Measurements from ENCODE around the gene COL6A2. TPM values are rescaled to one million over a fixed set of nuclear protein-coding genes. Genes with fewer than 3 reads are reported as not detected.
"Not testable (repeated sequence)": the region's sequence is repeated elsewhere in the genome, so short reads cannot be mapped to it uniquely, and the experiment has no call there.

Gene COL6A2
- total RNA-seq, 1 donor from 2014 or later, result 2.0 TPM

DNA sequence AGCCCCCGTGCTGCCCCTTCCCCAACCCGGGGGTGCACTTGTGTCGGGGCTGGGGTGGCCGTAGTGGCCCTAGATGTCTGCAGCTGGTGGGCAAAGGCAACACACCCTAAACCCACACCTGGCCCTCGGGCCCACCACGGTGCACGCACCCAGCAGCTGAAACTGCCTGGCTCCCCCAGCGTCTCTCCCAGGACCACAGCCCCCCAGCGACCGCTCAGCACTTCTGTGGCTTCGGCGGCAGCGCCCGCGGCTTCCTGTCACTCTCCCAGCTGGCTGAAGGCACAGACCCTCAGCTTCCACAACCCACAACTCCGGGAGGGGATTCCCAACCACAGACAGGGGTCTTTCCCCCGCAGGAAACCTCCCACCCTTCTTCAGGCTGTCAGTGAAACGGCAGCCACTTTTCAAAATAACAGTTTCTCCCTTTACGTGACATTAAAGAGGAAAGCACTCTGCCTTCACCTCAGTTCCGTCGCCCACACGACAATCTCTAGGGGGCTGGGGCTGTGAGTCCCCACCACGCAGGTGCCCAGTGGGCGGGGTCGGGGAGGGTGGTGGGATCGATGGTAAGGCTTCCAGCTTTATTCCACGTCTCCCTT lies 40.7 kb upstream of the COL6A2 start:
- Mint-ChIP-seq H3K4me1 (peaks cover 13% of the 10 kb centered on the region), H3K27ac (peak overlapping the region; percentile 51), H3K9me3 (peaks cover 26% of the 10 kb centered on the region), H3K27me3 (peaks cover 4% of the 10 kb centered on the region), H3K4me3 (peak overlapping the region; percentile 55), H3K36me3 (ENCODE audit: low read depth) (no peaks in the 10 kb centered on the region)
- intact Hi-C loops (cut with micrococcal nuclease), result no loop called here
- no peak for DNase-seq

DNA sequence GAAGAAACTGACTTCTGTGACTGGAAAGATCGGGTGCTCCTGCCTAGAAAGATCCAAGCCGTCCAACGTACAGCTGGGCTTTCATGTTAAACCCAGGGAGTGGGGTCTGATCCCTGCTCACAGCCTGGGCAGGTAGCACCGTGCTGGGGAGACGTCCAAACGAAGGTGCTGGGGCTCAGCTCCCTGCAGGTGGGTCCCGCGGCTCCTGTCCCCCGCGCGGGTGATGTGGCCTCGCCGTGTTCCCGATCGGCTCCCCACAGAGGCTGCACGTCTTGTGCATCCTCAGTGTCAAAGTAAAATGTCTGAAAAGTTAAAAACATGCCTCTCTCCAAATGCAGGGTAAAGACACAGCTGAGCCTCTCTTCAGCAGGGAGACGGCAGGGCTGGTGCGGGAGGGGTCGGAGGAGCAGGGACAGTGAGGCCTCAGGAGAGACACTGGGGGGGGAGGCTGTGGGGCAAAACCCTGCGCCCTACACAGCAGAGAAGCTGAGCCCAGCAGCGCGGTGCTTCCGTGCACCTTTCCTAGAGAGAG lies 40.1 kb upstream of the COL6A2 start:
- Mint-ChIP-seq H3K36me3 (ENCODE audit: low read depth) (no peaks in the 10 kb centered on the region), H3K27ac (no peak overlapping the region), H3K4me3 (no peak overlapping the region), H3K27me3 (peaks cover 4% of the 10 kb centered on the region), H3K4me1 (peaks cover 13% of the 10 kb centered on the region), H3K9me3 (peaks cover 30% of the 10 kb centered on the region)
- intact Hi-C loops (cut with micrococcal nuclease), result no loop called here
- no peak for DNase-seq

DNA sequence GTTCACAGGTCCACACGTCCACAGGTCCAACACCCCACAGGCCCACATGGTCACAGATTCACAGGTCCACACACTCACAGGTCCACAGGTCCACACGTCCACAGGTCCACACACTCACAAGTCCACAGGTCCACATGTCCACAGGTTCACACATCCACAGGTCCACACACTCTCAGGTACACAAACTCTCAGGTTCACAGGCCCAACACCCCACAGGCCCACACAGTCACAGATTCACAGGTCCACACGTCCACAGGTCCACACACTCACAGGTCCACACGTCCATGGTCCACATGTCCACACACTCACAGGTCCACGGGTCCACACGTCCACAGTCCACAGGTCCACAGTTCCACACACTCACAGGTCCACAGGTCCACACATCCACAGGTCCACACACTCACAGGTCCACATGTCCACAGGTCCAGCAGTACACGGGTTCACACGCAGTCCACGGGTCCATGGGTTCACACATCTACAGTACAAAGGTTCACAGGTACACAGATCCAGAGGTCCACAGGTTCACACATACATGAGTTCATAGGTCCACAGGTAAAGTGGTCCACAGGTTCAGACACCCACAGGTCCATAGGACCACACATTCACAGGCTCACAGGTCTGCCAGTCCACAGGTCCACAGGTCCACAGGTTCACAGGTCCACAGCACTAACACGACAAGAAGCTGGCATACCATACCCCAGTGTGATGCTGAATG lies 39.3 kb upstream of the COL6A2 start:
- Mint-ChIP-seq H3K9me3 (peaks cover 30% of the 10 kb centered on the region), H3K36me3 (ENCODE audit: low read depth) (no peaks in the 10 kb centered on the region), H3K27me3 (peaks cover 4% of the 10 kb centered on the region), H3K4me1 (peaks cover 13% of the 10 kb centered on the region), H3K4me3 (no peak overlapping the region), H3K27ac (peak overlapping the region; percentile 39)
- intact Hi-C loops (cut with micrococcal nuclease), result no loop called here
- DNase-seq, result no peak

DNA sequence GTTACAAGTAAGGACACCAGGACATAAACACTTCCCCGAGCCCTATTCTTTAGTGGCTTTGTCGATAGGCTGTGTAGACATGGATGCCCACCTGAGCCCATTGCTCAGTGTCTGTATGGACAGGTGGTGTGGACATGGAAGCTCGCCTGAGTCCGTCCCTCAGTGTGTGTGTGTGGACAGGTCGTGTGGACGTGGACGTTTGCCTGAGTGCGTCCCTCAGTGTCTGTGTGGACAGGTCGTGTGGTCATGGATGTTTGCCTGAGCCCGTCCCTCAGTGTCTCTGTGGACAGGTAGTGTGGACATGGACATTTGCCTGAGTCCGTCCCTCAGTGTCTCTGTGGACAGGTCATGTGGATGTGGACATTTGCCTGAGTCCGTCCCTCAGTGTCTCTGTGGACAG lies 38.7 kb upstream of the COL6A2 start:
- H3K4me3 Mint-ChIP-seq, result no peak overlapping the region
- DNase-seq, result no peak
- peaks cover 4% of the 10 kb centered on the region for H3K27me3 Mint-ChIP-seq
- peaks cover 13% of the 10 kb centered on the region for H3K4me1 Mint-ChIP-seq
- H3K9me3 Mint-ChIP-seq, result peaks cover 30% of the 10 kb centered on the region
- H3K36me3 Mint-ChIP-seq (ENCODE audit: low read depth), result no peaks in the 10 kb centered on the region
- peak overlapping the region; percentile 5 for H3K27ac Mint-ChIP-seq
- intact Hi-C loops (cut with micrococcal nuclease), result no loop called here

DNA sequence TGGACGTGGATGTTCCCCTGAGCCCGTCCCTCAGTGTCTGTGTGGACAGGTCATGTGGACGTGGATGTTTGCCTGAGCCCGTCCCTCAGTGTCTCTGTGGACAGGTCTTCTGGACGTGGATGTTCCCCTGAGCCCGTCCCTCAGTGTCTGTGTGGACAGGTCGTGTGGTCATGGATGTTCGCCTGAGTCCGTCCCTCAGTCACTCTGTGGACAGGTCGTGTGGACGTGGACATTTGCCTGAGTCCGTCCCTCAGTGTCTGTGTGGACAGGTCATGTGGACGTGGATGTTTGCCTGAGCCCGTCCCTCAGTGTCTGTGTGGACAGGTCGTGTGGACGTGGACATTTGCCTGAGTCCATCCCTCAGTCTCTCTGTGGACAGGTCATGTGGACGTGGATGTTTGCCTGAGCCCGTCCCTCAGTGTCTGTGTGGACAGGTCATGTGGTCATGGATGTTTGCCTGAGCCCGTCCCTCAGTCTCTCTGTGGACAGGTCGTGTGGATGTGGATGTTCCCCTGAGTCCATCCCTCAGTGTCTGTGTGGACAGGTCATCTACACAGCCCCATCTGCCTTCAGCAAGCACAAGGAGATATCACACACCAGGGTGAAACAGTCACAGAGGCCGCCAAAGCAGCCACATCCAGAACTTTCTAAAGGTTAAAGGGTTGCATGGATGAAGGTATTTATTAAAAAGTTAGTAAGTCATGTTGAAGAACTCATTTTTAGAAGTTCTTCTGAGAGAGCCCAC lies 38.0 kb upstream of the COL6A2 start:
- peaks cover 30% of the 10 kb centered on the region for H3K9me3 Mint-ChIP-seq
- H3K27ac Mint-ChIP-seq; H3K4me3 Mint-ChIP-seq; H3K27me3 Mint-ChIP-seq; H3K36me3 Mint-ChIP-seq (ENCODE audit: low read depth); DNase-seq; intact Hi-C loops (cut with micrococcal nuclease): not testable (repeated sequence)
- peaks cover 13% of the 10 kb centered on the region for H3K4me1 Mint-ChIP-seq

DNA sequence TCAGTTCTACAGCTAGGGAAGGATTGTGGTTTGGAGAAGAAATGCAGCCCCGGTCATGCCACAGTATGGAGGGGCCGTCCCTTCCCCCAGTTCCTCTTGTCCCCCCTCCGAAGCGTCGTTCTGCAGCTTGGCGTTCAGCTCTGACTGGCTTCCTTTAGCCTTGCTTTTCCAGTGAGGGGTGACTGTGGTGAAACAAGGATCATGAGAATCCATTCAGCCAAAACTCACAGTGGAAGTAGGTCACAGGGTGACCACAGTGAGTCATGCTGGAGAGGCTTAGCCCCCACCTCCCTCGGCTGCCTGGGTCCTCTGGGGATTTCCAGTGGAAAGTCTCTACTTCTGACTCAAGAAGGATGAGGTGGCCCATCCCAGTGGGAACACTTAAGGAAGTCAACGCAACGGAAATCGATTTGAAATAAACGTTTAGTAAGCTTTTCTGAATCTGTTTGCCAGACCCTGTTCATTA lies 37.3 kb upstream of the COL6A2 start:
- Mint-ChIP-seq H3K27me3 (peaks cover 7% of the 10 kb centered on the region), H3K36me3 (ENCODE audit: low read depth) (no peaks in the 10 kb centered on the region), H3K4me1 (peaks cover 16% of the 10 kb centered on the region), H3K9me3 (peaks cover 30% of the 10 kb centered on the region), H3K27ac (no peak overlapping the region), H3K4me3 (no peak overlapping the region)
- no peak for DNase-seq
- intact Hi-C loops (cut with micrococcal nuclease), result no loop called here

DNA sequence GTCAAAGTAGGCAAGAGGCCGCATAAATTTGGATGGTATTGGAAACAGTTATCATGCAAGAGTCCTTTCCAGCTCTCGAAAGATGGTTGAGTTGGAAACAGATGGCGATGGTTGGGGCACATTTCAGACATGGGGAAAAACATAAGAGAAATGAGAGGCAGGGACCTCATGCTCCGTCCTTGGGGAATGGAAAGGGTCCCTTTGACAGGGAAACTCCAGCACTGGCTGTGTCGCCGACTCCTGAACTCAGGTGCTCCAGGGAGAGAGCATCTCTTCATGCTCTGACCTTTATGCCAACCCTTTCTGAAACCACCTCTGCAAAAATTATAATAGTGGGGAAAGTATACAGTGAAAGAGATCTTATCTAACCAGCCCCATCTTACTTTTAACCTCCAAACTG lies 36.8 kb upstream of the COL6A2 start:
- peaks cover 30% of the 10 kb centered on the region for H3K9me3 Mint-ChIP-seq
- peaks cover 17% of the 10 kb centered on the region for H3K4me1 Mint-ChIP-seq
- no peak for DNase-seq
- no peaks in the 10 kb centered on the region for H3K36me3 Mint-ChIP-seq (ENCODE audit: low read depth)
- H3K27me3 Mint-ChIP-seq, result peaks cover 9% of the 10 kb centered on the region
- peak overlapping the region; percentile 11 for H3K27ac Mint-ChIP-seq
- H3K4me3 Mint-ChIP-seq, result no peak overlapping the region
- intact Hi-C loops (cut with micrococcal nuclease), result no loop called here

DNA sequence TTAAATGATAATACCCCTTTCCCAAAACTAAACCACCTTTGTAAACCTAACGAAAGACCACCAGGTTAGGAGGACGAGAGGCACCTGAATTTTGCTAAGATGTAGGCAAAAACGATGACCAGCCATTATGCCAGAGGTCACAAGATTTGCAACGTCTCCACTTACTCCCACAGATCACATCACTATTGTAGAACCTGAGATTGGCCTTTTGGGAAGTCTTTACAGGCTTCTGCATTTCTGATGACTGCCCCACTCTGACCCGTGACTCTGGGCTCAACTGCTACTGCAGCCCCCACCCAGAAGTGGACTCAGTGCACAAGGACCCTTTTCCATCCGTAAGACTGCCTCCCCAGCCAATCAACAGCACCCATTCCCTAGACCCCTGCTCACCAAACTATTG lies 36.4 kb upstream of the COL6A2 start:
- Mint-ChIP-seq H3K9me3 (peaks cover 30% of the 10 kb centered on the region), H3K27me3 (peaks cover 11% of the 10 kb centered on the region), H3K4me3 (no peak overlapping the region), H3K27ac (peak overlapping the region; percentile 39), H3K4me1 (peaks cover 17% of the 10 kb centered on the region), H3K36me3 (ENCODE audit: low read depth) (no peaks in the 10 kb centered on the region)
- intact Hi-C loops (cut with micrococcal nuclease), result no loop called here
- DNase-seq, result no peak

DNA sequence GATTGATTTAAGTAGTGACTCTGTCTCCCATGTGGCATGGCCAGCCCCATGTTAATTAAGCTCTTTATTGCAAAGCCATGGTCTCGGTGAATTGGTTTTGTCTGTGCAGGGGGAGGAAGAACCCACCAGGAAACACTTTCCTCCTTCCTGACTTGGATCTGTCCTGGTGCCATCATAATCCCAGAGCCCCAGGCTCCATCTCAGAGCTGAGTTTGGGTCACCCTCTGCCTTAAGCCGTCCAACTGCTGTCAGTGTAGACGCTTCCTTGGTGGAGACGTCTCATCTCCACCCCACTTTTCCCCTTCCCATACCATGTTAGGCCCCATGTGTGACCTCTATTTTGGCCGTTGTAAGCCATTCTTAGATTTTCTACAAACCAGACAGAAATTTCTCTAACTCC lies 36.0 kb upstream of the COL6A2 start:
- no peak for DNase-seq
- Mint-ChIP-seq H3K27me3 (peaks cover 11% of the 10 kb centered on the region), H3K36me3 (ENCODE audit: low read depth) (no peaks in the 10 kb centered on the region), H3K4me3 (no peak overlapping the region), H3K27ac (peak overlapping the region; percentile 39), H3K4me1 (peaks cover 17% of the 10 kb centered on the region), H3K9me3 (peaks cover 30% of the 10 kb centered on the region)
- intact Hi-C loops (cut with micrococcal nuclease), result no loop called here

DNA sequence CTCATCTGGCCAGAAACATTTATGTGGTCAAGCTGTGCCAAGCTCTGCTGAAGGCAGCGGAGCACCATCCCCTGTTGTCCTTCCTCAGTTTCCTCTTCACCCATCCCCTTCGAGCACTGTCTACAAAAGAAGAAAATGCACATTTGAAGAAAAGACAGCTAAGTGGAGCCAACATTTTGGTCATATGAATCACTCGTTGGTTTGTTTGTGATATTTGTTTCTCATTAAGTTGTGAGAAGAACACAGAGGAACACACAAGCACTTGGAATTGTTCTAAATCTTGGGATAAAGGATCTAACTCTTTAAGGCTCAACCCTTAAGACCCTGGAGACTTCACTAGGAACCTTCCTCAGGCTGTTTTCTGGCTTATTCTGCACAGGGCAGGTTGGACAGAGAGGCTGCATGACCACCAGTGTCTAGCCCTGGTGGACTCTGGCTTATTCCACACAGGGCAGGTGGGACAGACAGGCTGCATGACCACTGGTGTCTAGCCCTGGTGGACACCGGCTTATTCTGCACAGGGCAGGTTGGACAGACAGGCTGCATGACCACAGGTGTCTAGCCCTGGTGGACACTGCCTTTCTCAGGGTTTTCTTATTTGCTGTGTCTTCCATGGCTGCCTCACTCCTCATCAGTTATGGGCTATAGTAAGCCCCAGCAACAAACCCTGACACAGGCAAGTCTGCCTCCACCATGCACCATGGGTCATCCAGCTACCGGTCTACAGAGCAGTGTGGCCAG lies 35.3 kb upstream of the COL6A2 start:
- H3K4me3 Mint-ChIP-seq, result no peak overlapping the region
- intact Hi-C loops (cut with micrococcal nuclease), result no loop called here
- H3K27me3 Mint-ChIP-seq, result peaks cover 9% of the 10 kb centered on the region
- H3K27ac Mint-ChIP-seq, result no peak overlapping the region
- H3K36me3 Mint-ChIP-seq (ENCODE audit: low read depth), result no peaks in the 10 kb centered on the region
- no peak for DNase-seq
- H3K9me3 Mint-ChIP-seq, result peaks cover 30% of the 10 kb centered on the region
- peaks cover 12% of the 10 kb centered on the region for H3K4me1 Mint-ChIP-seq

DNA sequence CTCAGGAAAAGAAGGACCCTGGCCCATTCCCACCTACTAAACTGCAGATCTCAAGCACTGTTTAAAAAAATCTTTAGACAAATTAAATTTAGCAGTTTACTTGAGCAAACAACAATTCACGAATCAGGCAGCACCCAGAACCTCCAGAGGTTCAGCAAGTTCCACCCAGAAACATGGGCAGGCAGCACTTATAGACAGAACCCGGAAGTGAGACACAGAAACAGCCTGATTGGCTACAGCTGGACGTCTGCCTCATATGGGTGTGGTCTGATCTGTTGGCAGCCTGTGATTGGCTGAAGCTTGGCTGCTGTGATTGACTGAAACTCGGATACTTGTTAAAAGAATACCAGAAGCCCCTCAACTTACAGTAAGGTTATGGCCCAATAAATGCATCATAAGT lies 34.7 kb upstream of the COL6A2 start:
- DNase-seq, result no peak
- intact Hi-C loops (cut with micrococcal nuclease), result no loop called here
- Mint-ChIP-seq H3K4me1 (peaks cover 12% of the 10 kb centered on the region), H3K4me3 (no peak overlapping the region), H3K27ac (no peak overlapping the region), H3K9me3 (peaks cover 28% of the 10 kb centered on the region), H3K27me3 (peaks cover 9% of the 10 kb centered on the region), H3K36me3 (ENCODE audit: low read depth) (no peaks in the 10 kb centered on the region)

DNA sequence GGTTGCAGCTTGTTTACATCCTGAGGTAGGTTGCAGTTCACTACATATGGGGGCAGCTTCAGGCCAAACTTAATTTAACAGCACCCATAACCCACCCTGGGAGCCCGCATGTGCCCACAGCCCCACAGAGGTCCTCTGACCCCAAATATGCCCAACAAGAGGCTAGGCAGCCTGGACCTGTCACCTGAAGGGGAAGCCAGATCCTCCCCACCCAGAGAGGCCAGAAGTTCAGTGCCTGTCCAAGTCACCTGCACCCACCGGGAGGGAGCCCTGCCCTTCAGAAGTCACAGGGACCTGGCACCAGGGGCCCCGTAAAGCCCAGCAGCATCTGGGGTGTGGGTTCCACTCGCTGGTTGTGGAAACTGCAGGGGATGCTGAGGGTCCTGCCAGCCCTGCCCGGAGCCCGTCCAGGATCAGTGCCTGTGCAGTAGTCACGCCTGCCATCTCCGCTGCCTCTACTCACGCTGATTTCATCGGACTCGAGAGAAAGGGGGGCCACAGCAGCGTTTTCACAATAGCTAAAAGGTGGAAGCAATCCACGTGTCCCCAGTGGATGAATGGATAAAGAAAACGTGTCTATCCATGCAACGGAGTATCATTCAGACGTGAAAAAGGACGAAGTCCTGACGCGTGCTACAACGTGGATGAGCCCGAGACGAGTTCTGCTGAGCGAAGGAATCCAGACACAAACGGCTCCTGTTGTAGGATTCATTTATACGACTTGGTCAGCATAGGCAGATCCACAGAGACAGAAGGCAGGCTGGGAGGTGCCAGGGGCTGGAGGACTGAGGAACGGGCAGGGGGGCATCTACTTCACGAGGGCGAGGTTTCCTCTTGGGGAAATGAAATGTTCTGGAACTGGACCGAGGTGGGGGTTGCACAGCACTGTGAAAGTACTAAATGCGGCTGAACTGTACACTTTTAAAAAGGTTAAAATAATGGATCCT lies 33.9 kb upstream of the COL6A2 start:
- no peak for DNase-seq
- H3K4me3 Mint-ChIP-seq, result no peak overlapping the region
- intact Hi-C loops (cut with micrococcal nuclease), result no loop called here
- H3K36me3 Mint-ChIP-seq (ENCODE audit: low read depth), result no peaks in the 10 kb centered on the region
- H3K27ac Mint-ChIP-seq, result no peak overlapping the region
- H3K4me1 Mint-ChIP-seq, result peaks cover 12% of the 10 kb centered on the region
- peaks cover 26% of the 10 kb centered on the region for H3K9me3 Mint-ChIP-seq
- peaks cover 9% of the 10 kb centered on the region for H3K27me3 Mint-ChIP-seq

DNA sequence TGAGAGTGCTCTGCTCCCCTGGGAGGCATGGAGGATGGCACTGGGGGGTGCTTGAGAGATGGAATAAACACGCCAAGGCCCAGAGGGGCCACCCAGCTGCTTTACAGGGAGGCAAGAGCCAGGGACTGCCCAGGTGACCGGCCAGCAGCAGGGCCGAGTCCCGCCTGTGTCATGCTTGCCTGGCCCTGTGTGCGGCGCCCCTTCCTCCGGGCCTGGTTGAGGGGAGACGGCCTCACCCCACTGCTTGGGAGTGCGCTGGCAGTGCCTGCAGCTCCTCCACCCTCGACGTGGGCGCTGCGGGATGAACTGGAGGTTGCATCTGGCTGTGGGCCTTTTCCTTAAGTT lies 33.1 kb upstream of the COL6A2 start:
- H3K4me3 Mint-ChIP-seq, result no peak overlapping the region

More for the DNA sequence above, 33.1 kb upstream of the COL6A2 start:
- H3K4me1 Mint-ChIP-seq, result peaks cover 12% of the 10 kb centered on the region
- H3K27me3 Mint-ChIP-seq, result peaks cover 6% of the 10 kb centered on the region
- peaks cover 25% of the 10 kb centered on the region for H3K9me3 Mint-ChIP-seq
- intact Hi-C loops (cut with micrococcal nuclease), result no loop called here
- no peak for DNase-seq
- no peak overlapping the region for H3K27ac Mint-ChIP-seq
- H3K36me3 Mint-ChIP-seq (ENCODE audit: low read depth), result no peaks in the 10 kb centered on the region

Data from activated CD4-positive, alpha-beta T cell treated with anti-CD3 and anti-CD28 coated beads, Interleukin-2, amount 10 ng/mL, durations not matched to agents 24 days and 14 days (primary cell).